K562 treated with DMSO at 1 percent for 24 hours (cell line): Measurements from ENCODE around the gene ELOB. TPM values are rescaled to one million over a fixed set of nuclear protein-coding genes. Genes with fewer than 3 reads are reported as not detected.

Experiments
- total RNA-seq: library from RNA; unstranded; fragments of 300-600 nt; gene quantifications from 2 replicates; pipeline ENCODE4 v1.2.3, GENCODE V29; 2022; ENCODE audit warnings: low read depth; ENCODE audit not compliant: insufficient read depth

The ELOB gene
- total RNA-seq, result 340 and 361 TPM in 2 replicates

DNA sequence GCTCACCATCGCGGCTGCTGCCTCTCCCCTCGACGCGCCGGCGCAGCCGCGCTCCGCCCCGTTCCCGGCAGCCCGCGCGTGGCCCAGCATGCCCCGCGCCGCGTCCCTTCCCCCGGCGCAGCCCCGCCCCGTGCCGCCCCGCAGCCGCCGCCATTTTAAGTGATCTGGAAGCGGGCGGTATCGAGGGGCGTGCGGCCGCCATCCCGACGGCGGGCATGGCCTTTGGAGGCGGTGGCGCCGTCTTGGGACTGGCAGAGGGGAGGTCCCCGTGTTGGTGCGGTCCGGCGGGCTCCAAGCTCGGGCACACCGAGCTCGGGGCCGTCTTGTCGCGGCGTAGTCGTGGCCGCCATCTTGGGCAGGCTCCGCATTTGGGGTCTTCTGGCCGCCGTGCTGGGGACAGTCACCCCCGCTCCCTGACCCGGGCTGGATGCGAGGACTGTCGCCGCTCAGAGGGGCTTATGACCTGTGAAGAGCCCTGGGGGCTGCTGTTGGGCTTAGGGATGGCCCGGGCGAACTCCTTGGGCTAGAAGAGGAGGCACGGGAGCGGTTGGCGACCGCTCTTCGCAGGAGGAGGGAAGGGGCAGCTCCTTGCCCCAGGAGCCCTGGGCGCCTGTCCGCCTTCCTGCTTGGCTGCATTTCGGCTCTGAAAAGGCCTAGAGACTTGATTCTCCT is at the start of gene ELOB:
Gene ELOB, minus strand, starts transcription at position 50 of the 672 bp plus-strand sequence. Its CDS starts 41 bp downstream, at position 9.

GRCh38 chr16:2816751-2817339 is 39.8 kb upstream of the ELOB start, which contains the start of gene PRSS21:
PRSS21 (plus strand) TSS chr16:2817237; CDS start chr16:2817269, 32 bp downstream.

DNA sequence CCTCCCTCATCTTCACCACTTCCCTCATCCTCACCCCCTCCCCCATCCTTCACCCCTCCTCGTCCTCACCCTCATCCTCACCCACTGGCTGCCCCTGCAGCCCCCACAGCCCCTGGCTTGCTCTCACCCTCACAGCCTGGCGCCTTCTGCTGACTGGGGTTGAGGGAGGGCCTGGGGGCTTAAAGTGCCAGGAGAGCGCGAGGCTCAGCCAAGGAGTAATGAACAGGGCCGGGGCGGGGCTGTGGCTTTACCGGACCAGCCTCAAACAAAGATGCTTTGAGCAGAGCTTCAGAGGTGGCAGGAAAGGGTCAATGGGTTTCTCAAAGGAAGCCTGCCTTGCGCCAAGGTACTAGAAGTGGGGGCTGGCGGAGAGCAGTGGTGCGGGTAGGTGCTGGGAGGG is 10.3 kb upstream of the ELOB start, which contains the start of gene PRSS33:
Gene PRSS33, minus strand, starts transcription at position 155 of the 400 bp plus-strand sequence. CDS start 1,013 bp downstream, outside the sequence.

DNA sequence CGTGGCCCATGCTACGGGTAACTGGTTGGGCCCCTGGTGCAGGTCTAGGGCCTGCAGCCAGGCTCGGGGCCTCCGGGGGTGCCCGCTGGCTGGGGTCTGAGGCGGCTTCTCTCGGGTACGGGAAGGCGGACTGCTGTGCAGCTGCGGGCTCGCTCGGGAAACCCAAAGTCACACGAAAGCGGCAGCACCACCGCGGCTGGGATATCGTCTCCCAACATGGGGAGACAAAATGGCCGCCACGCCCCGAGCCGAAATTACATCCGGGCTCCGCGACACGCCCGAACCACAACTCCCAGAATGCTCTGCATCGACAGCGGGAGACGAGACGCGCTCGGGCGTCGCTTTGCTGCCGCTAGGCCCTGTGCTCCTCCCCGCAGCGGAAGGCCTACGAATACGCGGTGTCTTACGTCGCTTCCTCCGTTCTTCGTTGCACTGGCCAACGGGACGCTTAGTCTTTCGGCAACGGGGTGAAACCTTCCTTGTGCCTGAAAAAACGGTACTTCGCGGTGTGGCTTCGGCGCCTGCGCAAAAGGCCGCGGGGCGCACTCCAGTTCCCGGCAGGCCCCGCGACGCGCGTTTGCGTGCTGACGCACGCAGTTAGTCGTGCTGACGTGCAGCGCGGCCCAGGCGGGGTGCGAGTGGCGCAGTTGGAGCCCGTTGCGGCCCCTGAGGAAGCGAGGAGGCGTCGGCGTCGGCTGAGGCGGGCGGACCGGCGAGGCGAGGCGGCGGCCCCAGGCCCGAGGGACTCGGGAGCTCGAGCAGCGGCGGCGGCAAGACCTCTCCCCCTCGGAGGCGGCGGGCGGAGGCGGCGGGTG is 24.8 kb downstream of the ELOB start, which contains the start of gene SRRM2:
Gene SRRM2, plus strand, starts transcription at position 604 of the 815 bp plus-strand sequence. CDS start 3,727 bp downstream, outside the sequence.

Other genes with a start within 250 kb of the ELOB start
- 7.2 and 13.5 TPM in 2 replicates for gene CEMP1, start 245.9 kb downstream of the ELOB start, total RNA-seq
- gene PDPK1, start 239.3 kb downstream of the ELOB start, total RNA-seq, result 27.4 and 29.9 TPM in 2 replicates
- gene KCTD5, start 94.8 kb downstream of the ELOB start, total RNA-seq, result 59.7 and 60.5 TPM in 2 replicates
- 1.2 and 2.3 TPM in 2 replicates for gene PRSS27, start 57.1 kb downstream of the ELOB start, total RNA-seq
- gene SRRM2, start 24.6 kb downstream of the ELOB start, total RNA-seq, result 256 and 287 TPM in 2 replicates
- gene PRSS33, start 10.3 kb upstream of the ELOB start, total RNA-seq, result not detected in 2 replicates
- gene PRSS41, start 21.2 kb upstream of the ELOB start, total RNA-seq, result not detected in 2 replicates
- 74.1 and 76.0 TPM in 2 replicates for gene PRSS21, start 40.0 kb upstream of the ELOB start, total RNA-seq
- gene ZG16B, start 53.0 kb upstream of the ELOB start, total RNA-seq, result 0.71 and 1.5 TPM in 2 replicates
- gene PRSS22, start 80.9 kb upstream of the ELOB start, total RNA-seq, result not detected in 2 replicates
- 107 TPM in 2 replicates for gene FLYWCH2, start 105.9 kb upstream of the ELOB start, total RNA-seq
- gene FLYWCH1, start 134.7 kb upstream of the ELOB start, total RNA-seq, result 46.3 and 51.2 TPM in 2 replicates
- 1.3 and 2.2 TPM in 2 replicates for gene KREMEN2, start 187.0 kb upstream of the ELOB start, total RNA-seq
- gene PAQR4, start 192.1 kb upstream of the ELOB start, total RNA-seq, result 25.2 and 30.8 TPM in 2 replicates
- gene PKMYT1, start 203.2 kb upstream of the ELOB start, total RNA-seq, result 168 and 199 TPM in 2 replicates
- 4.3 and 4.5 TPM in 2 replicates for gene CLDN9, start 235.6 kb upstream of the ELOB start, total RNA-seq
- gene CLDN6, start 240.9 kb upstream of the ELOB start, total RNA-seq, result 0.65 and 0.76 TPM in 2 replicates
- gene TNFRSF12A, start 243.1 kb upstream of the ELOB start, total RNA-seq, result 41.1 and 48.6 TPM in 2 replicates
- 37.4 and 38.2 TPM in 2 replicates for gene HCFC1R1, start 246.7 kb upstream of the ELOB start, total RNA-seq
- gene THOC6, start 246.8 kb upstream of the ELOB start, total RNA-seq, result 41.2 and 42.6 TPM in 2 replicates